Measurements from ENCODE around the gene PCDHAC2.

- TF ChIP-seq, protein P1, sequence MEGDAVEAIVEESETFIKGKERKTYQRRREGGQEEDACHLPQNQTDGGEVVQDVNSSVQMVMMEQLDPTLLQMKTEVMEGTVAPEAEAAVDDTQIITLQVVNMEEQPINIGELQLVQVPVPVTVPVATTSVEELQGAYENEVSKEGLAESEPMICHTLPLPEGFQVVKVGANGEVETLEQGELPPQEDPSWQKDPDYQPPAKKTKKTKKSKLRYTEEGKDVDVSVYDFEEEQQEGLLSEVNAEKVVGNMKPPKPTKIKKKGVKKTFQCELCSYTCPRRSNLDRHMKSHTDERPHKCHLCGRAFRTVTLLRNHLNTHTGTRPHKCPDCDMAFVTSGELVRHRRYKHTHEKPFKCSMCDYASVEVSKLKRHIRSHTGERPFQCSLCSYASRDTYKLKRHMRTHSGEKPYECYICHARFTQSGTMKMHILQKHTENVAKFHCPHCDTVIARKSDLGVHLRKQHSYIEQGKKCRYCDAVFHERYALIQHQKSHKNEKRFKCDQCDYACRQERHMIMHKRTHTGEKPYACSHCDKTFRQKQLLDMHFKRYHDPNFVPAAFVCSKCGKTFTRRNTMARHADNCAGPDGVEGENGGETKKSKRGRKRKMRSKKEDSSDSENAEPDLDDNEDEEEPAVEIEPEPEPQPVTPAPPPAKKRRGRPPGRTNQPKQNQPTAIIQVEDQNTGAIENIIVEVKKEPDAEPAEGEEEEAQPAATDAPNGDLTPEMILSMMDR (IDR thresholded peaks at IDR 0.05; ENCODE audit: borderline replicate concordance, extremely low read depth, low read length, poor library complexity, severe bottlenecking): no peak
- no peak for TF ChIP-seq EZH2 (IDR thresholded peaks at IDR 0.05; ENCODE audit: borderline replicate concordance, low read depth, low read length, severe bottlenecking)
Measured at GRCh38 chr5:140988608-140989007, 22.3 kb downstream of the PCDHAC2 start.
